ENCODE data around the gene HIPK2. TPM values are rescaled to one million over a fixed set of nuclear protein-coding genes. Genes with fewer than 3 reads are reported as not detected.

Gene HIPK2
- total and polyA plus RNA-seq, 2 donors (not counting 3 experiments of a cell fraction or from before 2014, with no cell fraction given), result 9.0 to 43.8 TPM

DNA sequence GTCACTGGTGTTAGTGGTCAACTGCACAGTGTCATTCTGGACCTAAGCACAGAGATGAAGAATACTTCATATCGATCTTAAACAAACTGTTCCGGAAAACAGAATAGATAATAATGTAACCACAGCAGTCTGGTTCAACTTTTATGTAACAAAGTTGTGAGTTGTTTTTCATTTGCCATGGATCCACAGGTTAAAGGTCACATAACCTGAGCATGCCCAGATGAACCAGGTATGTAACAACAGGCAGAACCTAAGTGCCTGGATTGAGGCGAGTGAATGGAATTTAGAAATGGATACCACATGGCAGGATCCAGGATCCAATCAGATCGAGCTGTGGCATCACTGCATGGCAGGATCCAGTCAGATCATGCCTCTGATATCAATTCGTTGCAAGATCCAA lies 167.2 kb downstream of the HIPK2 start:
- H3K79me2 ChIP-seq (ENCODE audit: control insufficient read depth, insufficient read depth, low read length), result no peaks in the 10 kb centered on the region
- no peak overlapping the region for H3K4me2 ChIP-seq (ENCODE audit: insufficient read depth, low read length)
- H3K9me1 ChIP-seq (replicated peaks; ENCODE audit: control insufficient read depth, extremely low read depth, insufficient read depth, low read length), result no peaks in the 10 kb centered on the region
- DNase-seq (ENCODE audit: low read depth, low spot score) (no peak), FAIRE-seq (no peak)
- CTCF ChIA-PET, result no interaction called here
- no TSS peak for BruUV-seq (replicated peaks)
- no peaks in the 10 kb centered on the region for H3K4me1 ChIP-seq (ENCODE audit: control insufficient read depth, extremely low read depth, insufficient read depth, low read length)
- POLR2A ChIA-PET, result no interaction called here
- H3K4me3 ChIP-seq (replicated peaks in 1 of 3; ENCODE audit: insufficient read depth in 1 of 3, low read depth in 1 of 3, low read length in 3 of 3), result no peak overlapping the region
- intact Hi-C loops (cut with micrococcal nuclease) (no loop called here), dilution Hi-C loops (cut with MboI; ENCODE audit: extremely low pct_ligation_motif_present, low sequenced_read_pairs) (loop anchor here (25.0 kb wide), 1 partner anchor 402 kb away; no protein-coding TSS in a partner anchor)
- H3K36me3 ChIP-seq (ENCODE audit: control insufficient read depth in 2 of 2, extremely low read depth in 1 of 2, insufficient read depth in 2 of 2, low read length in 2 of 2), result peaks cover 9 to 17% of the 10 kb centered on the region in 2 experiments
- H3K27me3 ChIP-seq (ENCODE audit: control insufficient read depth in 2 of 2, insufficient read depth in 2 of 2, low read length in 2 of 2), result no peaks in the 10 kb centered on the region
- no peaks in the 10 kb centered on the region for H4K20me1 ChIP-seq (replicated peaks; ENCODE audit: control insufficient read depth, extremely low read depth, insufficient read depth, low read length)
- H3K27ac ChIP-seq (ENCODE audit: insufficient read depth, low read depth, low read length), result no peak overlapping the region
- no peak overlapping the region for H2AFZ ChIP-seq (ENCODE audit: low read depth, low read length)
- no peaks in the 10 kb centered on the region for H3K9me3 ChIP-seq (replicated peaks; ENCODE audit: control insufficient read depth, insufficient read depth, low read length)
- TF ChIP-seq GATA2 (IDR thresholded peaks at IDR 0.05; ENCODE audit: insufficient read depth, insufficient read length, low read depth, low read length) (no peak), JUN (IDR thresholded peaks at IDR 0.05; ENCODE audit: borderline replicate concordance, insufficient read depth, insufficient read length, low read depth) (no peak), EZH2 (IDR thresholded peaks at IDR 0.05; ENCODE audit: borderline replicate concordance, low read depth, low read length, severe bottlenecking) (no peak), FOS (IDR thresholded peaks at IDR 0.05; ENCODE audit: borderline replicate concordance, insufficient read depth, low read length) (no peak), POLR2A (IDR thresholded peaks at IDR 0.05; ENCODE audit: low read depth, low read length) (no peak), MYC (IDR thresholded peaks at IDR 0.05; ENCODE audit: low read depth, low read length) (no peak), POLR2AphosphoS5 (IDR thresholded peaks at IDR 0.05; ENCODE audit: insufficient read depth, low read depth, low read length) (no peak)
- TF ChIP-seq, protein P1, sequence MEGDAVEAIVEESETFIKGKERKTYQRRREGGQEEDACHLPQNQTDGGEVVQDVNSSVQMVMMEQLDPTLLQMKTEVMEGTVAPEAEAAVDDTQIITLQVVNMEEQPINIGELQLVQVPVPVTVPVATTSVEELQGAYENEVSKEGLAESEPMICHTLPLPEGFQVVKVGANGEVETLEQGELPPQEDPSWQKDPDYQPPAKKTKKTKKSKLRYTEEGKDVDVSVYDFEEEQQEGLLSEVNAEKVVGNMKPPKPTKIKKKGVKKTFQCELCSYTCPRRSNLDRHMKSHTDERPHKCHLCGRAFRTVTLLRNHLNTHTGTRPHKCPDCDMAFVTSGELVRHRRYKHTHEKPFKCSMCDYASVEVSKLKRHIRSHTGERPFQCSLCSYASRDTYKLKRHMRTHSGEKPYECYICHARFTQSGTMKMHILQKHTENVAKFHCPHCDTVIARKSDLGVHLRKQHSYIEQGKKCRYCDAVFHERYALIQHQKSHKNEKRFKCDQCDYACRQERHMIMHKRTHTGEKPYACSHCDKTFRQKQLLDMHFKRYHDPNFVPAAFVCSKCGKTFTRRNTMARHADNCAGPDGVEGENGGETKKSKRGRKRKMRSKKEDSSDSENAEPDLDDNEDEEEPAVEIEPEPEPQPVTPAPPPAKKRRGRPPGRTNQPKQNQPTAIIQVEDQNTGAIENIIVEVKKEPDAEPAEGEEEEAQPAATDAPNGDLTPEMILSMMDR (IDR thresholded peaks at IDR 0.05; ENCODE audit: extremely low read depth in 1 of 2, insufficient read depth in 1 of 2, low read depth in 1 of 2, low read length in 2 of 2), result no peak
- TF ChIP-seq, protein P2, sequence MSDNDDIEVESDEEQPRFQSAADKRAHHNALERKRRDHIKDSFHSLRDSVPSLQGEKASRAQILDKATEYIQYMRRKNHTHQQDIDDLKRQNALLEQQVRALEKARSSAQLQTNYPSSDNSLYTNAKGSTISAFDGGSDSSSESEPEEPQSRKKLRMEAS (IDR thresholded peaks at IDR 0.05; ENCODE audit: insufficient read depth, insufficient read length), result no peak
- no peak overlapping the region for H3K9ac ChIP-seq (replicated peaks; ENCODE audit: extremely low read depth, insufficient read depth, low read length)

Measured in endothelial cell of umbilical vein (primary cell).